ENCODE measurements around the gene SPTLC1.
"Not testable (repeated sequence)": the region's sequence is repeated elsewhere in the genome, so short reads cannot be mapped to it uniquely, and the experiment has no call there.

SPTLC1 gene

GRCh38 chr9:92026206-92027002 is 88.8 kb downstream of the SPTLC1 start:
- DNase-seq = no peak

- not testable (repeated sequence) for DNase-seq
Measured at GRCh38 chr9:92021785-92022541, 93.2 kb downstream of the SPTLC1 start.

GRCh38 chr9:92019658-92020057 is 95.6 kb downstream of the SPTLC1 start:
- no peak for DNase-seq

- DNase-seq = no peak
Measured at GRCh38 chr9:92010705-92011536, 104.3 kb downstream of the SPTLC1 start.

DNA sequence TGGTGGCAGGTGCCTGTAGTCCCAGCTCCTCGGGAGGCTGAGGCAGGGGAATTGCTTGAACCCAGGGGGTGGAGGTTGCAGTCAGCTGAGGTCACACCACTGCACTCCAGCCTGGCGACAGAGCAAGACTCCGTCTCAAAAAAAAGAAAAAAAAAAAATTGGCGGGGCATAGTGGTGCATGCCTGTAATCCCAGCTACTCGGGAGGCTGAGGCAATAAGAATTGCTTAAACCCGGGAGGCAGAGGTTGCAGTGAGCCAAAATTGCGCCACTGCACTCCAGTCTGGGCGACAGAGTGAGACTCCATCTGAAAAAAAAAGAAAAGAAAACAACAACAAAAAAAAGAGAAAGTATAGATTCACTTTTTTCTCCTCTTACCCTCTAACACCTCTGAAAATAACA is 105.0 kb downstream of the SPTLC1 start:
- not testable (repeated sequence) for DNase-seq

GRCh38 chr9:92008041-92008440 is 107.2 kb downstream of the SPTLC1 start:
- no peak for DNase-seq

- DNase-seq = no peak
Measured at GRCh38 chr9:92004045-92004392, 111.2 kb downstream of the SPTLC1 start.

GRCh38 chr9:92003308-92004044 is 111.7 kb downstream of the SPTLC1 start:
- no peak for DNase-seq

GRCh38 chr9:92001948-92002347 is 113.3 kb downstream of the SPTLC1 start:
- not testable (repeated sequence) for DNase-seq

GRCh38 chr9:92001244-92001643 is 114.0 kb downstream of the SPTLC1 start:
- DNase-seq = no peak

DNA sequence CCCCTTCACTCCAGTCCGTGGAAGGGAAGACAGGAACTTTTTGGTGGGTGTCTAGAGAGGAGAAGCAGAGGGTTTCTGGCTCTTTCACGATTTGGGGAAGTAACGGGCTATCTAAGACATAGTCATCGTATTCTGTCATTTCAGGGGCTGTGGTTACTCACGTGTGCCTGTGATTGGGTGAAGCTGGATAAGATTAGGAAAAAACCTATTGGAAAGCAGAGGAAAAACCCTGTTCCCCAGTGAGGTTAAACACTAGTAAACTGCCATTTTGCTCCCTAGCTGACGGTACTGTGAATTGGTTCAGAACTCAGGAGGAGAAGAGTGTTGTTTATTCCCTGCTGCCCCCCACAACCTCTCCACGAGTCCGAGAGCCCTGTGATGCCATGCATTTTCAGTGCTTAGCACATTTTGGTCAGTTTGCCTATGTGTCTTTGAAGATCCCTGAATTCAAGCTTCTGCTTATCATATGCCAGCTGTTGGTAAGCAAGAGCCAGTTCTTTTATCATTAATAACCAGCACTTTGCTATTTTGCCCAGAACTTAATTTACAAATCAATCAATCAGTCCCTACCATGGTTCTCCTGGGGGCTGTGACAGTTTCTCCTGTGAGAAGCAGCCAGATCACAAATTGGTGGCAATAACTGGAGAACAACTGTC is 120.1 kb downstream of the SPTLC1 start:
- DNase-seq = no peak

DNA sequence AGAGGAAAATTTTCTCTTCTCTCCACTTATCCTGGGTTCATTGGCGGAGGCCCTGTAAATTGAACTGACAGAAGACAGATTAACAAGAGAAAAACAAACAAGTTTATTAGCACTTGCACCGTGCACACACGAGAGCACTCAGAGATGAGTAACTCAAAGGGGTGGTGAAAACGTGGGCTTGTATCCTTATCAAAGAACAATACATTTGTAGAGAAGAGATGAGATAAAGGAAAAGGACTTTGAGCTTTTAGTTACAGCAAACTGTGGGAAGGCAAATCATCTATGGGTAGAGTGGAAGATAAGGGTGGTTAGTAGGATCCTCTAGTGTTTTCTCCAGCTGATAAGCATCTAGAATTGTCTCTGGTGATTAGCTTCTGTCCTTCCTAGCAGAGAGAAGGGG is 120.8 kb downstream of the SPTLC1 start:
- no peak for DNase-seq

- DNase-seq = no peak
Measured at GRCh38 chr9:91992461-91993041, 122.7 kb downstream of the SPTLC1 start.

DNA sequence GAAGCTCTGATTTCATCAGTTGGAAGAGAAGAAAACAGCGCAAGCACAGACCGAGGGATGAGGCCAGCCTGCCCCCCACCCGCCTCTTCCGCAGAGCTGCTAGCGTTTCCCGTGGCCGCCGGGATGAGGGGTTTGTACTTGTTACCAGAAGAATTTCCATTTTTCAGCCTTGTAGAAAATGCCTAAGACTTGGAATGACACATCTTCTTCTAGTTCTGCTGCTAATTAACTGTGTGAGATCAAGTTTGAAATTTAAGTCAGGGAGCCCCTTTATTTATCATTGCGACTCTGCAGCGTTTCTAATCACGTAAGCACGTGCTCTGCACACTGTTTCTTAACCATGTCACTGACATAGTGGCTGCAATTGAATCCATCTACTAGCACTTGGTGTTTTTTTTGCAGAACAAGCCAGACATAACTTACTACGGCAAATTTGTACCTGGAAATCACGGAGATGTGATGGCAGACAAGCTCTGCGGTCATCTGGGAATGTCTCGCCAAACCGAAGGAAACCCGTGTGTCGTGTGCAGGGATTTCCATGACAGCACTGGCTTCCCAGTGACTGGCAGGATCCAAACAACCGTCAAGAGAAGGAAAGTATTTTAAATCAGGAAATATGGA is 123.4 kb downstream of the SPTLC1 start:
- no peak for DNase-seq

- DNase-seq = no peak
Measured at GRCh38 chr9:91986248-91986647, 129.0 kb downstream of the SPTLC1 start.

GRCh38 chr9:91985692-91986091 is 129.5 kb downstream of the SPTLC1 start:
- DNase-seq = no peak

Data from NCI-H446 treated with DMSO at 0.1 percent for 48 hours (cell line).